ENCODE measurements around the gene PHKB. TPM values are rescaled to one million over a fixed set of nuclear protein-coding genes. Genes with fewer than 3 reads are reported as not detected.
A peak's percentile ranks its signal among the peaks of the same experiment; 100 is the strongest.

PHKB gene
- total RNA-seq, 1 donor from 2014 or later: 57.7 TPM

DNA sequence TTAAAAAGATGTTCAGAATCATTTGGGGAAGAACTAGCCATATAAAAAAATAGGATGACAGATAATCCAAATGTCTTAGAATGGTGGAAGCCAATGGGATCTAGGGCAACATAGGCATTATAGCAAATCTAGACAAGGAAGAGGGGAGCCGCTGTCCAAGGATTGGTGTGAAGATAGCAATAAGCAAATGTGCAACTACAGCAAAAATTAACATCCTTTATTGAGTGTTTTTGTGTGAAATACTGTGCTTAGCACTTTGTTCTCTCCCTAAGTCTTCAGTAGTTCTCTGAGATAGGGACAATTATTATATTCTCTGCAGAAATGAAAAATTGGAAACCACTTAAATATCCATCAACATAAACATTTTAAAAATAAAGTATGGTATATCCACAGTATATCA, 177.0 kb downstream of the PHKB start:
- no peaks in the 10 kb centered on the region for H3K27me3 Mint-ChIP-seq (ENCODE audit: low read depth)
- H3K36me3 Mint-ChIP-seq (ENCODE audit: low read depth): peaks cover 9% of the 10 kb centered on the region
- H3K9me3 Mint-ChIP-seq (ENCODE audit: low read depth): no peaks in the 10 kb centered on the region
- peaks cover 2% of the 10 kb centered on the region for H3K4me1 Mint-ChIP-seq (ENCODE audit: low read depth)
- no peak overlapping the region for H3K27ac Mint-ChIP-seq (ENCODE audit: unreplicated experiment)
- no peak for TF ChIP-seq CTCF (IDR thresholded peaks at IDR 0.05)
- H3K4me3 Mint-ChIP-seq (ENCODE audit: unreplicated experiment): no peak overlapping the region
- DNase-seq (ENCODE audit: low spot score): no peak

GRCh38 chr16:47640661-47641060, 179.5 kb downstream of the PHKB start:
- peaks cover 20% of the 10 kb centered on the region for H3K4me1 Mint-ChIP-seq (ENCODE audit: low read depth)
- H3K36me3 Mint-ChIP-seq (ENCODE audit: low read depth): peaks cover 2% of the 10 kb centered on the region
- no peaks in the 10 kb centered on the region for H3K9me3 Mint-ChIP-seq (ENCODE audit: low read depth)
- no peak overlapping the region for H3K27ac Mint-ChIP-seq (ENCODE audit: unreplicated experiment)
- H3K4me3 Mint-ChIP-seq (ENCODE audit: unreplicated experiment): no peak overlapping the region
- H3K27me3 Mint-ChIP-seq (ENCODE audit: low read depth): no peaks in the 10 kb centered on the region
- no peak for TF ChIP-seq CTCF (IDR thresholded peaks at IDR 0.05)
- DNase-seq (ENCODE audit: low spot score): no peak

- DNase-seq (ENCODE audit: low spot score): no peak
- Mint-ChIP-seq H3K4me3 (ENCODE audit: unreplicated experiment) (no peak overlapping the region), H3K36me3 (ENCODE audit: low read depth) (no peaks in the 10 kb centered on the region), H3K27ac (ENCODE audit: unreplicated experiment) (no peak overlapping the region), H3K4me1 (ENCODE audit: low read depth) (peaks cover 20% of the 10 kb centered on the region), H3K9me3 (ENCODE audit: low read depth) (no peaks in the 10 kb centered on the region), H3K27me3 (ENCODE audit: low read depth) (no peaks in the 10 kb centered on the region)
- no peak for TF ChIP-seq CTCF (IDR thresholded peaks at IDR 0.05)
These were observed 182.3 kb downstream of the PHKB start for GRCh38 chr16:47643323-47644000.

- peaks cover 2% of the 10 kb centered on the region for H3K36me3 Mint-ChIP-seq (ENCODE audit: low read depth)
- TF ChIP-seq CTCF (IDR thresholded peaks at IDR 0.05): no peak
- no peak for DNase-seq (ENCODE audit: low spot score)
- H3K4me3 Mint-ChIP-seq (ENCODE audit: unreplicated experiment): no peak overlapping the region
- H3K4me1 Mint-ChIP-seq (ENCODE audit: low read depth): peaks cover 20% of the 10 kb centered on the region
- no peaks in the 10 kb centered on the region for H3K27me3 Mint-ChIP-seq (ENCODE audit: low read depth)
- peak overlapping the region; percentile 36 for H3K27ac Mint-ChIP-seq (ENCODE audit: unreplicated experiment)
- no peaks in the 10 kb centered on the region for H3K9me3 Mint-ChIP-seq (ENCODE audit: low read depth)
These were observed 183.0 kb downstream of the PHKB start for GRCh38 chr16:47644166-47644565.

- H3K36me3 Mint-ChIP-seq (ENCODE audit: low read depth): peaks cover 2% of the 10 kb centered on the region
- TF ChIP-seq CTCF (IDR thresholded peaks at IDR 0.05): no peak
- peak overlapping the region; percentile 36 for H3K27ac Mint-ChIP-seq (ENCODE audit: unreplicated experiment)
- H3K9me3 Mint-ChIP-seq (ENCODE audit: low read depth): no peaks in the 10 kb centered on the region
- H3K27me3 Mint-ChIP-seq (ENCODE audit: low read depth): no peaks in the 10 kb centered on the region
- DNase-seq (ENCODE audit: low spot score): no peak
- peaks cover 20% of the 10 kb centered on the region for H3K4me1 Mint-ChIP-seq (ENCODE audit: low read depth)
- H3K4me3 Mint-ChIP-seq (ENCODE audit: unreplicated experiment): no peak overlapping the region
These were observed 183.5 kb downstream of the PHKB start for GRCh38 chr16:47644661-47645060.
